Spleen (tissue), 7 donors: ENCODE measurements around the gene FMOD.

Source experiments
- CTCF ChIP-seq, 11 experiments: fragments of 200-600 bp in 7 of 11; fragments of 450-650 bp in 4 of 11; sonication (generic) in 4 of 11; IDR thresholded peaks in 8 of 11; conservative IDR thresholded peaks in 3 of 11; 1 replicate in 7 of 11; 2 replicates in 4 of 11; pipeline versions ENCODE4 v1.4.0 to v1.8.0; 2016 to 2021; ENCODE audit warnings: antibody characterized with exemption in 11 of 11, inconsistent platforms in 4 of 11, mild to moderate bottlenecking in 1 of 11
- POLR2A ChIP-seq, 3 donors: fragments of 450-650 bp; IDR thresholded peaks; one replicate each; pipeline ENCODE4 v1.5.1; 2017; ENCODE audit warnings: antibody characterized with exemption in 3 of 3, mild to moderate bottlenecking in 1 of 3
- POLR2AphosphoS5 ChIP-seq, 3 donors: sonication (generic); formaldehyde crosslinking; IDR thresholded peaks; one replicate each; pipeline ENCODE4 v1.5.1; 2017; ENCODE audit warnings: antibody characterized with exemption in 3 of 3
- donor health status: DM: no; HTN: no; CAD: no; lungs with moderate emphysema.
- donor health status: DM: no; HTN: no; CAD: no.
- donor health status: DM: no; HTN: no; CAD: no.

GRCh38 chr1:203327684-203328457, 23.1 kb downstream of the FMOD start:
- peak in 10 of 11 experiments; percentile 5 to 63 (median 53) for TF ChIP-seq CTCF (IDR thresholded peaks at IDR 0.05 in 8 of 11, conservative IDR thresholded peaks at IDR 0.05 in 3 of 11)
- TF ChIP-seq POLR2AphosphoS5 (IDR thresholded peaks at IDR 0.05), result peak in 1 of 3 donors; percentile 74
- peak in 1 of 3 donors; percentile 25 for TF ChIP-seq POLR2A (IDR thresholded peaks at IDR 0.05)
